H1 (cell line): ENCODE measurements around the gene OVCH2. TPM values are rescaled to one million over a fixed set of nuclear protein-coding genes. Genes with fewer than 3 reads are reported as not detected.

Source experiments
- CTCF ChIA-PET: fragments of 300-600 bp; sonication (Branson Sonifier 250); formaldehyde crosslinking; loops from one replicate; lab custom pipeline; 2021; ENCODE audit not compliant: partially characterized antibody; lab: Charles Lee
- POLR2A ChIA-PET: fragments of 300-600 bp; sonication (Branson Sonifier 250); formaldehyde crosslinking; loops from one replicate; lab custom pipeline; 2021; ENCODE audit warnings: inconsistent platforms; ENCODE audit not compliant: partially characterized antibody; lab: Charles Lee
- DNase-seq, 2 experiments: peaks; one replicate each; pipeline versions ENCODE4 v3.0.0 to v3.0.0-alpha.2; 2010 to 2022; ENCODE audit warnings: low spot score in 2 of 2, low read depth in 1 of 2, mixed read lengths in 1 of 2
- FAIRE-seq: peaks from 2 replicates; lab custom pipeline; 2011; peaks lifted over from hg19 to GRCh38; lab: Jason Lieb, UNC
- H2AFZ ChIP-seq: 2 replicates; pipeline ENCODE4 v1.8.1; 2012; ENCODE audit warnings: low read length, inconsistent platforms
- H2AK5ac ChIP-seq: 2 replicates; pipeline ENCODE4 v1.6.1; 2013; ENCODE audit warnings: low read depth, low read length
- H2BK120ac ChIP-seq: replicated peaks from 2 replicates; pipeline ENCODE3; 2013; ENCODE audit warnings: low read depth, low read length, inconsistent platforms
- H2BK12ac ChIP-seq: 2 replicates; pipeline ENCODE4 v1.6.1; 2013; ENCODE audit warnings: low read depth, low read length
- H2BK15ac ChIP-seq: 2 replicates; pipeline ENCODE4 v1.6.1; 2013; ENCODE audit warnings: low read length
- H2BK20ac ChIP-seq: 2 replicates; pipeline ENCODE4 v1.6.1; 2013; ENCODE audit warnings: low read length
- H2BK5ac ChIP-seq: 2 replicates; pipeline ENCODE4 v1.6.1; 2013; ENCODE audit warnings: low read depth, low read length
- H3K14ac ChIP-seq: 2 replicates; pipeline ENCODE4 v1.6.1; 2013; ENCODE audit warnings: inconsistent platforms; ENCODE audit not compliant: insufficient read length
- H3K18ac ChIP-seq: 2 replicates; pipeline ENCODE4 v1.6.1; 2013; ENCODE audit warnings: low read length; ENCODE audit errors: extremely low read depth
- H3K23ac ChIP-seq: 2 replicates; pipeline ENCODE4 v1.6.1; 2013; ENCODE audit warnings: inconsistent platforms; ENCODE audit not compliant: insufficient read length
- H3K23me2 ChIP-seq: 2 replicates; pipeline ENCODE4 v1.6.1; 2013; ENCODE audit warnings: low read depth, low read length
- H3K27ac ChIP-seq: 2 replicates; pipeline ENCODE4 v1.6.1; 2011; ENCODE audit warnings: low read depth, low read length, inconsistent platforms
- H3K27me3 ChIP-seq, 4 experiments: replicated peaks in 1 of 4; 1 replicate in 1 of 4; 2 replicates in 3 of 4; pipeline versions ENCODE4 v1.6.1 to v1.8.1; 2011 to 2013; ENCODE audit warnings: low read length in 3 of 4, mild to moderate bottlenecking in 3 of 4, inconsistent platforms in 2 of 4, mixed read lengths in 2 of 4, moderate library complexity in 1 of 4; ENCODE audit not compliant: control insufficient read depth in 3 of 4, insufficient read depth in 3 of 4; ENCODE audit errors: extremely low read depth in 1 of 4
- H3K36me3 ChIP-seq, 4 experiments: 2 replicates each; pipeline versions ENCODE4 v1.6.1 to v1.8.1; 2011 to 2013; ENCODE audit warnings: mild to moderate bottlenecking in 4 of 4, low read length in 3 of 4, moderate library complexity in 2 of 4, control low read depth in 1 of 4, inconsistent platforms in 1 of 4; ENCODE audit not compliant: insufficient read depth in 4 of 4, control insufficient read depth in 2 of 4
- H3K4ac ChIP-seq: replicated peaks from 2 replicates; pipeline ENCODE3; 2013; ENCODE audit warnings: low read length, low read depth, mixed read lengths, inconsistent platforms; ENCODE audit not compliant: insufficient read length
- H3K4me1 ChIP-seq, 4 experiments: replicated peaks in 1 of 4; 1 replicate in 1 of 4; 2 replicates in 3 of 4; pipeline versions ENCODE4 v1.6.1 to v1.8.1; 2011 to 2013; ENCODE audit warnings: low read length in 3 of 4, inconsistent platforms in 2 of 4, mixed read lengths in 1 of 4; ENCODE audit not compliant: insufficient read depth in 4 of 4, control insufficient read depth in 3 of 4
- H3K4me2 ChIP-seq, 2 experiments: 2 replicates each; pipeline versions ENCODE4 v1.6.1 to v1.8.1; 2011 to 2013; ENCODE audit warnings: low read depth in 2 of 2, low read length in 2 of 2, control low read depth in 1 of 2, inconsistent platforms in 1 of 2, mild to moderate bottlenecking in 1 of 2; ENCODE audit not compliant: insufficient read depth in 1 of 2
- H3K4me3 ChIP-seq, 4 experiments: fragments of 200-600, 300-600 bp in 1 of 4; sonication (generic), shearing (Covaris generic), sonication (Bioruptor Twin) in 1 of 4; 2 replicates each; pipeline versions ENCODE4 v1.5.1 to v1.8.1; 2011 to 2016; ENCODE audit warnings: low read length in 4 of 4, low read depth in 3 of 4, control low read depth in 2 of 4, inconsistent platforms in 2 of 4, mild to moderate bottlenecking in 2 of 4, mixed read lengths in 1 of 4, moderate library complexity in 1 of 4; ENCODE audit not compliant: insufficient read depth in 2 of 4; ENCODE audit errors: extremely low read depth in 1 of 4
- H3K56ac ChIP-seq: replicated peaks from 2 replicates; pipeline ENCODE3; 2013; ENCODE audit warnings: low read depth, mild to moderate bottlenecking, mixed read lengths, low read length, inconsistent platforms; ENCODE audit not compliant: insufficient read length
- H3K79me1 ChIP-seq: 2 replicates; pipeline ENCODE4 v1.6.1; 2013; ENCODE audit warnings: low read depth, low read length, control low read depth
- H3K79me2 ChIP-seq, 2 experiments: 2 replicates each; pipeline versions ENCODE4 v1.6.1 to v1.8.1; 2012 to 2013; ENCODE audit warnings: low read length in 2 of 2, mild to moderate bottlenecking in 2 of 2, inconsistent platforms in 1 of 2; ENCODE audit not compliant: insufficient read depth in 2 of 2, control insufficient read depth in 1 of 2
- H3K9ac ChIP-seq, 4 experiments: replicated peaks in 1 of 4; 1 replicate in 1 of 4; 2 replicates in 3 of 4; pipeline versions ENCODE4 v1.6.1 to v1.8.1; 2011 to 2013; ENCODE audit warnings: low read depth in 3 of 4, low read length in 3 of 4, control low read depth in 2 of 4, mild to moderate bottlenecking in 2 of 4, moderate library complexity in 2 of 4, inconsistent platforms in 1 of 4; ENCODE audit errors: extremely low read depth in 1 of 4
- H3K9me3 ChIP-seq, 2 experiments: 2 replicates each; pipeline versions ENCODE4 v1.6.1 to v1.8.1; 2012 to 2013; ENCODE audit warnings: mild to moderate bottlenecking in 2 of 2, moderate library complexity in 2 of 2, control low read depth in 1 of 2, inconsistent platforms in 1 of 2, low read depth in 1 of 2, low read length in 1 of 2, mixed read lengths in 1 of 2; ENCODE audit not compliant: insufficient read depth in 2 of 2
- H4K20me1 ChIP-seq, 2 experiments: replicated peaks in 1 of 2; 2 replicates each; pipeline versions ENCODE3 to v1.8.1; 2011 to 2013; ENCODE audit warnings: inconsistent platforms in 2 of 2, low read length in 2 of 2, mild to moderate bottlenecking in 1 of 2; ENCODE audit not compliant: insufficient read depth in 2 of 2, control insufficient read depth in 1 of 2
- H4K5ac ChIP-seq: 2 replicates; pipeline ENCODE4 v1.6.1; 2013; ENCODE audit warnings: low read length, low read depth, mixed read lengths, inconsistent platforms; ENCODE audit not compliant: insufficient read length
- H4K8ac ChIP-seq: 2 replicates; pipeline ENCODE4 v1.8.0; 2013; ENCODE audit warnings: mild to moderate bottlenecking, moderate library complexity, low read length, inconsistent platforms; ENCODE audit not compliant: insufficient read depth; ENCODE audit errors: extremely low read depth
- H4K91ac ChIP-seq: replicated peaks from 2 replicates; pipeline ENCODE3; 2013; ENCODE audit warnings: low read length, mixed read lengths, inconsistent platforms; ENCODE audit not compliant: insufficient read length
- CEBPB ChIP-seq: IDR thresholded peaks from 2 replicates; pipeline ENCODE4 v1.6.1; 2012; ENCODE audit warnings: low read depth, low read length
- GABPA ChIP-seq: IDR thresholded peaks from 2 replicates; pipeline ENCODE4 v1.6.1; 2011; ENCODE audit warnings: mild to moderate bottlenecking, low read length, moderate library complexity, borderline replicate concordance; ENCODE audit not compliant: insufficient read depth
- KDM5A ChIP-seq: fragments of 200-600 bp; IDR thresholded peaks from 2 replicates; pipeline ENCODE4 v1.7.1; 2012; ENCODE audit warnings: mild to moderate bottlenecking, low read length, inconsistent platforms, mixed read lengths
- POLR2A ChIP-seq, 2 experiments: IDR thresholded peaks; 1 replicate in 1 of 2; 2 replicates in 1 of 2; pipeline ENCODE4 v1.6.1; 2011; ENCODE audit warnings: low read depth in 2 of 2, low read length in 2 of 2, mild to moderate bottlenecking in 2 of 2; ENCODE audit errors: control extremely low read depth in 1 of 2
- SAP30 ChIP-seq: fragments of 300-600 bp; sonication (generic); IDR thresholded peaks from 2 replicates; pipeline ENCODE4 v1.7.1; 2012; ENCODE audit warnings: low read length, moderate library complexity, mild to moderate bottlenecking, inconsistent platforms; ENCODE audit not compliant: insufficient read depth, insufficient replicate concordance
- SIX5 ChIP-seq: IDR thresholded peaks from 2 replicates; pipeline ENCODE4 v1.6.1; 2011; ENCODE audit warnings: mild to moderate bottlenecking, low read depth, low read length
- WGBS, 2 experiments: shearing (Covaris generic) in 1 of 2; methylation state at CpG; one replicate each; pipeline versions ENCODE4 v1.1.6 to v1.1.7; 2013 to 2015; ENCODE audit warnings: low lambda C conversion rate in 2 of 2, mixed read lengths in 2 of 2, inconsistent platforms in 1 of 2, low coverage in 1 of 2, missing lambda C conversion rate in 1 of 2; ENCODE audit not compliant: insufficient replicate concordance in 2 of 2, insufficient coverage in 1 of 2, insufficient read length in 1 of 2; ENCODE audit errors: extremely low coverage in 1 of 2, missing lambda C conversion rate in 1 of 2; 5-methylcytosine and 5-hydroxymethylcytosine counted together
- polyA plus RNA-seq, 7 experiments: library from polyadenylated mRNA; depleted of rRNA in 3 of 7; stranded (reverse) in 5 of 7; unstranded in 2 of 7; fragments of >200 nt in 5 of 7; fragments of 200-250 nt in 2 of 7; gene quantifications; 1 replicate in 5 of 7; 2 replicates in 1 of 7; 4 replicates in 1 of 7; pipeline versions ENCODE4 v1.2.1 to v1.2.3, GENCODE V29; 2011 to 2013; ENCODE audit warnings: missing spikeins in 2 of 7, mixed read lengths in 2 of 7
- total RNA-seq: library from RNA; stranded (reverse); fragmentation: NEBNext Ultra II Directional; extraction: Animal tissue kit (Norgen Biotek cat#: 25700); gene quantifications from 2 replicates; pipeline ENCODE4 v1.2.1, GENCODE V29; 2021

Gene OVCH2
- total and polyA plus RNA-seq, 2 of the 8 experiments (the other 6 are each of a cell fraction or from before 2014, with no cell fraction given): 0.03 to 1.1 TPM

DNA sequence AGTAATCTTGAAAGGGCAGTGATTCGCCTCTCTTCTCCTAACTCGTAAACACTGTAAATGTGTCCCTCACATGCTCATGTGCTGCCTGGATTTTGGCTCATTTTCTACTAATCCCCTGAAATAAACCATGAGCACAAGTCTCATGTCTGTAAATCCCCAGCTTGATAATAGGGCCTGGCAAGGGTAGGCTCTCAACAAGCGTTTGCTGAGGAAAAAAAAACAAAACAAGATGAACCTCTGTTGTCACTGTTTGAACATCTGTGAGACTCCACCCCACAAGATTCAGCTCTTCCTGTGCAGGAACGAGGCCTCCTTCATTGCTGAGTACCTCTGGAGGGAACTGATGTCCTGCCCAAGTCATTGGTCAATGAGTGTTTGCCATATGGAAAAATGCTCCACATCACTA, 28.5 kb downstream of the OVCH2 start:
- no peak overlapping the region for H3K14ac ChIP-seq
- H2AFZ ChIP-seq: no peak overlapping the region
- H3K23ac ChIP-seq: no peak overlapping the region
- H3K4me2 ChIP-seq: no peak overlapping the region
- no peaks in the 10 kb centered on the region for H3K9me3 ChIP-seq
- no peak overlapping the region; the same call in 1 of the 2 replicates for H2AK5ac ChIP-seq
- H3K4ac ChIP-seq: no peak overlapping the region
- no peak overlapping the region for H3K56ac ChIP-seq
- no peak overlapping the region for H3K9ac ChIP-seq
- FAIRE-seq (no peak), DNase-seq (no peak)
- H3K23me2 ChIP-seq: peaks cover 14% of the 10 kb centered on the region; the same call in 1 of the 2 replicates
- H3K27ac ChIP-seq: no peak overlapping the region
- POLR2A ChIA-PET: no interaction called here
- no peak overlapping the region for H4K5ac ChIP-seq
- CTCF ChIA-PET: interaction anchor here (0.8 to 4.4 kb wide), 11 partner anchors 9 to 235 kb away, joined by 3 to 35 read pairs (median 5); no protein-coding TSS in a partner anchor
- TF ChIP-seq POLR2A (IDR thresholded peaks at IDR 0.05; ENCODE audit: control extremely low read depth in 1 of 2, low read depth in 2 of 2, low read length in 2 of 2) (no peak), GABPA (no peak), CEBPB (no peak), KDM5A (no peak), SAP30 (no peak), SIX5 (no peak)
- no peaks in the 10 kb centered on the region for H4K20me1 ChIP-seq
- no peak overlapping the region for H2BK120ac ChIP-seq
- H3K79me2 ChIP-seq: no peaks in the 10 kb centered on the region
- H4K8ac ChIP-seq: no peak overlapping the region
- 84% methylated on average over 4 of the region's 4 CpGs; no CpG with 5 or more reads in 1 of the 2 experiments for WGBS, 2 experiments
- no peak overlapping the region for H2BK20ac ChIP-seq
- H2BK15ac ChIP-seq: no peak overlapping the region
- no peaks in the 10 kb centered on the region for H3K36me3 ChIP-seq
- H3K4me3 ChIP-seq: no peak overlapping the region; a peak in 1 of 8 replicates
- no peak overlapping the region; the same call in 1 of the 2 replicates for H2BK5ac ChIP-seq
- H3K18ac ChIP-seq: no peak overlapping the region
- peaks cover 2 to 10% (median 5%) of the 10 kb centered on the region in 4 experiments; a peak in 5 of 7 replicates for H3K4me1 ChIP-seq
- H3K27me3 ChIP-seq: no peaks in the 10 kb centered on the region
- H3K79me1 ChIP-seq: peaks cover under 1% of the 10 kb centered on the region; the same call in 1 of the 2 replicates
- no peak overlapping the region for H2BK12ac ChIP-seq
- no peak overlapping the region for H4K91ac ChIP-seq
